HG03432 (cell line): ENCODE results near the gene AGL.
"Not testable (repeated sequence)": the region's sequence is repeated elsewhere in the genome, so short reads cannot be mapped to it uniquely, and the experiment has no call there.

ENCODE experiments used
- ATAC-seq: cut with Tn5 transposase; IDR thresholded peaks from one replicate; pipeline ENCODE4 v1.9.1; 2021; ENCODE audit warnings: mild to moderate bottlenecking, moderate library complexity; ENCODE audit not compliant: unreplicated experiment

The AGL gene

DNA sequence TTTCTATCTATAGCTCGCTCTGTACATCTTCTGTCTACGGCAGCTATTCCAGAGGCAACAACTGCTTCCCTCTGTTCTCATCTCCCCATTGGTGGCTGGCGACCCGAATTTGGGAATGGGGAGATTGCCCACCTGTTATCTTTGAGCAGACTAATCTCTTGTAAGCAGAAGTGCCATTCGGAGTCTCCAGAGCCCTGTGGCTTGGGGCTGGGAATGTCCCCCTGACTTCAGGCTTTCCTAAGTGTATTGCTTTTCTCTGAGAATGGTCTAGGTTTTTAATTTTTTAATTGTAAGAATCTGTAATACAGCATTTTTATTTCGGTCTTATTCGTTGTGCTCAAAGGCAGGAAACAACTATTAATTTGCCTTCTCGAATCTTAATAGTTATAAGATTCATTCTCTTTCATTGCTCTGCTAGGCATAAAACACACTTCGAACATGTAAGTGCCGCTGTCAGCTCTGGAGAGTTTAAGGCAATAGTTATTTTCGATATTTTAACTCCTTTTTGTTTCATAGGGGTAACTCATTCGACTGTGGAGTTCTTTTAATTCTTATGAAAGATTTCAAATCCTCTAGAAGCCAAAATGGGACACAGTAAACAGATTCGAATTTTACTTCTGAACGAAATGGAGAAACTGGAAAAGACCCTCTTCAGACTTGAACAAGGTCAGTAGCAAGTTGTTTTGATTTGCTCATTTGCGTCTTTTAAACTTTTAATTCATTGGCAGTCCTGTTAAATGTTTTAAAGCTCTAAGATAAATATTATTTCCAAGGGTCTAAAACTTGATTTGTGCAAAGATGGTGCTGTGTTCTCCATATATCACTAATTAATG is 514 bp downstream of the AGL start:
- ATAC-seq, result peak; percentile 12

GRCh38 chr1:99851850-99852454 is 1.8 kb downstream of the AGL start:
- ATAC-seq, result no peak

DNA sequence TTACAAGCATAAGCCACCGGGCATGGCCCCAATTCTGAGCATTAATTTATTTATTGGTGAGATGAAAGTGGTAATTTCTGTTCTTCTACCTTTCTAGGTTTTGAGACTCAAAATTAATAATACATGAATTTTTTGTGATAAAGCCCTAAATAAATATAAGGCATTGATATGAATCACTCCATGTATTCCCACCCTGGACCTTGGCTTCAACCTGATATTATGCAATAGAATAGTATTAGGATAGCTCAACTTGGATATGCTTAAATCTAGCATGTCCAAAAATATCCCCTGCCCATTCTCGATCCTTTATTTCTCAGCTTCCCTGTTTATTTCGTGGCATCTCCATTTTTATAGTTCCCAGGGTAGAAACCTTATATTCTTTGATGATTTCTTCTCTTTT is 2.5 kb downstream of the AGL start:
- ATAC-seq, result no peak

DNA sequence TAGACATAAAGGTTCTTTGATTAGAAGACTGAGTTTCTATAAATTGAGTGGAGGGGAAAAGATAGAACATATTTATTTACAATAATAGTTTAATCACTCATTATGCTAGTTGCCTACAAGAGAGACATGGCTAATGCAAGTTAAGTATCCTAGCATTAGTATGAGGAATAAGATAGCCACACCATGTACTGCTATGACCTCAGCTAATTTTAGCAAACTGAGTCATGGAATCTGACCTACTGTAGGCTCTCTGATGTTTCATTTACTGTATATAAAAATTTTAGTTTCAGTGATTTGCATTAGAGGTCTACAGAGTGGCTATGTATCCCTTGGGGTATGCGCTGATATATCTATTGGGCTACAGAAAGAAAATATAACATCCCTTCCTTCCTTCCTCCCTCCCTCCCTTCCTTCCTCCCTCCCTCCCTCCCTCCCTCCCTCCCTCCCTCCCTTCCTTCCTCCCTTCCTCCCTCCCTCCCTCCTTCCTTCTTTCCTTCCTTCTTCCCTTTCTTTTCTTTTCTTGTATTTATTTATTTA is 5.8 kb downstream of the AGL start:
- ATAC-seq, result no peak

DNA sequence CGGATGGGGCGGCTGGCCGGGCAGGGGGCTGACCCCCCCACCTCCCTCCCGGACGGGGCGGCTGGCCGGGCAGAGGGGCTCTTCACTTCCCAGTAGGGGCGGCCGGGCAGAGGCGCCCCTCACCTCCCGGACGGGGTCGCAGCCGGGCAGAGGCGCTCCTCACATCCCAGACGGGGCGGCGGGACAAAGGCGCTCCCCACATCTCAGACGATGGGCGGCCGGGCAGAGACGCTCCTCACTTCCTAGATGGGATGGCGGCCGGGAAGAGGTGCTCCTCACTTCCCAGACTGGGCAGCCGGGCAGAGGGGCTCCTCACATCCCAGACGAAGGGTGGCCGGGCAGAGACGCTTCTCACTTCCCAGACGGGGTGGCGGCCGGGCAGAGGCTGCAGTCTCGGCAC is 6.9 kb downstream of the AGL start:
- not testable (repeated sequence) for ATAC-seq

- no peak for ATAC-seq
Measured at GRCh38 chr1:99858286-99858685, 8.1 kb downstream of the AGL start.

- ATAC-seq, result no peak
Measured at GRCh38 chr1:99858881-99859280, 8.7 kb downstream of the AGL start.

- no peak for ATAC-seq
Measured at GRCh38 chr1:99860703-99861102, 10.5 kb downstream of the AGL start.

GRCh38 chr1:99867682-99868081 is 17.5 kb downstream of the AGL start:
- no peak for ATAC-seq

DNA sequence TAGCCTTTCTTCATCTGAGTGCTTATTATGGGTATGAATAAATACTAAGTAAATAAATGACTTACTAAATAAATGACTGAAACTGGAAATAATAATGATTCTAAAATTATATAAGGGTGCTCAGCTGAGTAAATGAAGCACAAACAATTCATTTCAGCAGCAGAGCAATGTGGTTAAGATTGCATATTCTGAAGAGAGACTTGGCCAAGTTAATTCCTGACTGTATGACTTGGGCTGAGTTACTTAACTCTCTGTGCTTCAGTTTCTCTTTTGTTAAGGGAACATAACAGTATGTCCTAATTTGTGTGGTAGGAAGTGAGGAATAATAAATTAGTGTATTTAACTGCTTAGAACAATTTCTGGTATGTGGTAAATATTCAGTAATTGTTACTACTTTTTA is 19.1 kb downstream of the AGL start:
- ATAC-seq, result no peak

DNA sequence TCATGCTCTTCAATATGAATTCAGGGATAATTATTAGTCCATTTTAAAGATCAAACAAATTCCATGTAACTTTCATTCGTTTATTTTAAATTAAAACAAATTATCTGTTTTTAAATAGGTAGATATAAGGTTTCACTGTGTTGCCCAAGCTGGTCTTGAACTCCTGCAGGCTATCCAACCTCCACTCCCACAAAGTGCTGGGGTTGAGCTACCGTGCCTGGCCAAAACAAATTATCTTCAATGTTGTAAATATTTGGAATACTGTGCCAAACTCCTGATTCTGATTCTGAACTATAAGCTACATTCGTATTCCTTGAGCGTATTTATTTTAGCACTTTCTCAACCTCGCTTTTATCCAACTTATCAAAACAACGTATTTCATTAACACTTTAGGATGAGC is 19.6 kb downstream of the AGL start:
- no peak for ATAC-seq

DNA sequence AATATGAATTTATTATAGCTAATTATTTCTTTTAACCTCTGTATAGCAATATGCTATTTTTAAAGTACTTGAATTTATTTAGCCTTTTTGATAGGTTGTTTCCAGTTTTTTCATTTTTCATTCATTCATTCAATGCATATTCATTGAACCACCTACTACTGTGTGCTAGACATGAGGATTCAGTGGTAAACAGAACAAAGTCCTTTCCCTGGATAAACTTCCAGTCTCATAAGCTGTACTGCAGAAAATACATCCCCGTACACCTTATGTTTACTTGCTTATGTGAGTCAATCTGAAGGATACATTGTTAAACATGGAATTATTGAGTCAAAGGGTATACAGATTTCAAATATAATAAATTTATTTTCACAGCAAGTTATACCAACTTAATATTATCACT is 21.9 kb downstream of the AGL start:
- ATAC-seq, result no peak

- ATAC-seq, result no peak
Measured at GRCh38 chr1:99877568-99877967, 27.4 kb downstream of the AGL start.

GRCh38 chr1:99886179-99886578 is 36.0 kb downstream of the AGL start:
- no peak for ATAC-seq

DNA sequence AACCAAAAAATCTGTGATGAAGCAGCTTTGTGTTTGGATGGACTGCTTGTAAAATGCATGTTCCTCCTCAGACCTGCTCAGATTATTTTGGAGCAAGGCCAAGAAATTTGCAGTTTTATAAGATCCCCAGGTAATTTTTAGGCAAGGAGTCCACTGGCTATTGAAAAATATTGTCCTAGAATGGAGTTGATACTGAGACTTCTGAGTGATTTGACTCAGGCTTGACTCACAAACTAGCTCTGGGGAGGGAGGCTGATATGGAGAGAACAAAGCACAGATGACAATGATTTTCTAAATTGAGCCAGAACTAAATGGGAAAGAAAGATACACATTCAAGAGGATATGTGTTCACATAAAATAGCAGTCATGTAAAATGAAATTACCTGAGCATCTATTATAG is 36.7 kb downstream of the AGL start:
- ATAC-seq, result no peak

DNA sequence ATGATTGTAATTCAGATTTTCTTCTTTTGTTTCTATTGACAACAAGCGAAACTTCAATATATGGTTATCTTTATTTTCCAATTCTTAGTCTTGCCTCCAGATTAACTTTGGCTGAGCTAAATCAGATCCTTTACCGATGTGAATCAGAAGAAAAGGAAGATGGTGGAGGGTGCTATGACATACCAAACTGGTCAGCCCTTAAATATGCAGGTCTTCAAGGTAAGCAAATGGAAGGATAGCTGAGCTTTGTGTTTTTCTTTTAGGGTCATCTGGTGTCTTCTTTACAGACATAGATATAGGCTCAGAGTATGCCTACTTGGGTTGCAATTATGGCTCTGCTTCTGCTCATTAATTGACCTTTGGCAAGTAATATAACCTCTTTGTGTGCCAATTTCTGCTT is 37.7 kb downstream of the AGL start:
- no peak for ATAC-seq

- no peak for ATAC-seq
Measured at GRCh38 chr1:99891997-99892396, 41.8 kb downstream of the AGL start.

- not testable (repeated sequence) for ATAC-seq
Measured at GRCh38 chr1:99903278-99903677, 53.1 kb downstream of the AGL start.

GRCh38 chr1:99906535-99906934 is 56.4 kb downstream of the AGL start:
- no peak for ATAC-seq

DNA sequence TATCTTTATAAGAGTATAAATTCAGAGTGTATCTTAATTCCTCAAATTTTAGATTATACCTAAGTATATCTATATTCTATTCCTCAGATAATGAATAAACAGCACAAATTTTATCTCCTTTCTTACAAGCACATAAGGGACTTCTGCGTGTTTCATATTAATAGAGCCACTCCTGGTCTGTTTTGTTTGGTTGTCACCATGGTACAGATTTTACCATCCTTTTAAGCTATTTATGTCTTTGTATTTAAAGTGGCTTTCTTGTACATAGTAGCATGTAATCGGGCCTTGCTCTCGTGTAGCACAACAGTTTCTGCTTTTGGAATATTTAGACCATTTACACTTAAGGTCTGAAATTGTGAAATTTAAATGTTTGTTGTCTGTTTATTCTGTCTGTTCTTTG is 67.1 kb downstream of the AGL start:
- ATAC-seq, result no peak

GRCh38 chr1:99919220-99919619 is 69.1 kb downstream of the AGL start:
- no peak for ATAC-seq

- no peak for ATAC-seq
Measured at GRCh38 chr1:99934801-99935200, 84.6 kb downstream of the AGL start.
